Placental epithelial cell (primary cell): ENCODE results near the gene SLC30A1. TPM values are rescaled to one million over a fixed set of nuclear protein-coding genes. Genes with fewer than 3 reads are reported as not detected.

Experiments used
- total RNA-seq: library from RNA; depleted of rRNA; stranded (reverse); fragments of >200 nt; gene quantifications from 2 replicates; pipeline ENCODE4 v1.2.3, GENCODE V29; 2012

Gene SLC30A1
- 23.6 and 46.5 TPM in 2 replicates for total RNA-seq

GRCh38 chr1:211578640-211579439 is at the start of gene SLC30A1:
TSS of gene SLC30A1 (minus strand) at chr1:211579161. CDS start at chr1:211578612, 549 bp downstream.

Other genes with a start within 250 kb of the SLC30A1 start
- gene RD3, start 87.0 kb downstream of the SLC30A1 start, total RNA-seq: not detected in 2 replicates
- 3.9 and 8.2 TPM in 2 replicates for gene NEK2, start 96.5 kb upstream of the SLC30A1 start, total RNA-seq